Stimulated activated memory B cell treated with anti-CD40 and anti-IgM and Interleukin-4, amounts not matched to agents 10 μg/mL and 1 μg/mL and 100 μg/mL, for 72 hours (primary cell): ENCODE measurements around the gene CDK2.
"Not testable (repeated sequence)": the region's sequence is repeated elsewhere in the genome, so short reads cannot be mapped to it uniquely, and the experiment has no call there.

Experiments
- ATAC-seq: fragments of 150-1000 bp; cut with Tn5 transposase; 2 replicates; pipeline ENCODE4 v1.10.0; 2021
- H3K27ac Mint-ChIP-seq: one replicate; pipeline ENCODE4 v1.8.0; 2022; ENCODE audit warnings: mild to moderate bottlenecking, mixed read lengths
- H3K27me3 Mint-ChIP-seq: one replicate; pipeline ENCODE4 v1.8.0; 2022; ENCODE audit warnings: mixed read lengths
- H3K36me3 Mint-ChIP-seq: one replicate; pipeline ENCODE4 v1.8.0; 2022; ENCODE audit warnings: mixed read lengths
- H3K4me1 Mint-ChIP-seq: one replicate; pipeline ENCODE4 v1.8.0; 2022; ENCODE audit warnings: mixed read lengths
- H3K4me3 Mint-ChIP-seq: one replicate; pipeline ENCODE4 v1.8.0; 2022; ENCODE audit warnings: mild to moderate bottlenecking, moderate library complexity, mixed read lengths
- H3K9me3 Mint-ChIP-seq: one replicate; pipeline ENCODE4 v1.8.0; 2022; ENCODE audit warnings: mixed read lengths

The CDK2 gene

GRCh38 chr12:55985341-55985740 lies 18.7 kb downstream of the CDK2 start:
- peaks cover 44% of the 10 kb centered on the region for H3K36me3 Mint-ChIP-seq
- H3K27ac Mint-ChIP-seq: no peak overlapping the region

GRCh38 chr12:55985976-55986375 lies 19.3 kb downstream of the CDK2 start:
- ATAC-seq, H3K27ac Mint-ChIP-seq, H3K4me3 Mint-ChIP-seq, H3K27me3 Mint-ChIP-seq, H3K9me3 Mint-ChIP-seq: not testable (repeated sequence)
- Mint-ChIP-seq H3K36me3 (peaks cover 45% of the 10 kb centered on the region), H3K4me1 (peaks cover 18% of the 10 kb centered on the region)

More at GRCh38 chr12:55985341-55985740, 18.7 kb downstream of the CDK2 start:
- no peak overlapping the region for H3K4me3 Mint-ChIP-seq
- no peaks in the 10 kb centered on the region for H3K27me3 Mint-ChIP-seq
- no peak for ATAC-seq
- H3K4me1 Mint-ChIP-seq: peaks cover 20% of the 10 kb centered on the region
- H3K9me3 Mint-ChIP-seq: no peaks in the 10 kb centered on the region

- H3K27ac Mint-ChIP-seq: peak overlapping the region; percentile 14
- no peak overlapping the region for H3K4me3 Mint-ChIP-seq
- H3K27me3 Mint-ChIP-seq: no peaks in the 10 kb centered on the region
- H3K4me1 Mint-ChIP-seq: peaks cover 3% of the 10 kb centered on the region
- no peak for ATAC-seq
- H3K9me3 Mint-ChIP-seq: no peaks in the 10 kb centered on the region
- peaks cover 69% of the 10 kb centered on the region for H3K36me3 Mint-ChIP-seq
Observed at GRCh38 chr12:55991110-55991509, 24.5 kb downstream of the CDK2 start.

- Mint-ChIP-seq H3K36me3 (peaks cover 61% of the 10 kb centered on the region), H3K27ac (no peak overlapping the region), H3K27me3 (no peaks in the 10 kb centered on the region), H3K9me3 (no peaks in the 10 kb centered on the region), H3K4me1 (peaks cover 19% of the 10 kb centered on the region), H3K4me3 (no peak overlapping the region)
- ATAC-seq: no peak
Observed at GRCh38 chr12:55993230-55993853, 26.7 kb downstream of the CDK2 start.

- Mint-ChIP-seq H3K9me3 (no peaks in the 10 kb centered on the region), H3K4me3 (no peak overlapping the region), H3K36me3 (peaks cover 45% of the 10 kb centered on the region), H3K27ac (no peak overlapping the region), H3K27me3 (no peaks in the 10 kb centered on the region), H3K4me1 (peaks cover 19% of the 10 kb centered on the region)
- no peak for ATAC-seq
Observed at GRCh38 chr12:55995366-55995765, 28.7 kb downstream of the CDK2 start.

- Mint-ChIP-seq H3K27me3 (no peaks in the 10 kb centered on the region), H3K27ac (peak overlapping the region; percentile 78), H3K4me1 (peaks cover 19% of the 10 kb centered on the region), H3K9me3 (no peaks in the 10 kb centered on the region), H3K4me3 (peak overlapping the region; percentile 93), H3K36me3 (peaks cover 36% of the 10 kb centered on the region)
- ATAC-seq: no peak
Observed at GRCh38 chr12:55996201-55996714, 29.6 kb downstream of the CDK2 start.

GRCh38 chr12:55996715-55997534 lies 30.3 kb downstream of the CDK2 start, which contains the start of gene SUOX:
SUOX (plus strand) TSS chr12:55997276; CDS start chr12:56002222, 4,946 bp downstream.
- ATAC-seq: peak; percentile 95

GRCh38 chr12:55997535-55997859 lies 30.9 kb downstream of the CDK2 start:
- peaks cover 24% of the 10 kb centered on the region for H3K36me3 Mint-ChIP-seq
- H3K27ac Mint-ChIP-seq: peak overlapping the region; percentile 78
- no peaks in the 10 kb centered on the region for H3K9me3 Mint-ChIP-seq
- no peaks in the 10 kb centered on the region for H3K27me3 Mint-ChIP-seq
- H3K4me3 Mint-ChIP-seq: peak overlapping the region; percentile 93
- ATAC-seq: peak; percentile 46
- peaks cover 19% of the 10 kb centered on the region for H3K4me1 Mint-ChIP-seq

More at GRCh38 chr12:55996715-55997534, 30.3 kb downstream of the CDK2 start, which contains the start of gene SUOX:
- Mint-ChIP-seq H3K4me1 (peaks cover 19% of the 10 kb centered on the region), H3K27ac (peak within 1 kb of the TSS; percentile 78), H3K4me3 (peak within 1 kb of the TSS; percentile 93), H3K36me3 (peaks cover 30% of the 10 kb centered on the region), H3K27me3 (no peaks in the 10 kb centered on the region), H3K9me3 (no peaks in the 10 kb centered on the region)

GRCh38 chr12:55999522-55999921 lies 32.9 kb downstream of the CDK2 start:
- peaks cover 13% of the 10 kb centered on the region for H3K36me3 Mint-ChIP-seq
- H3K27me3 Mint-ChIP-seq, H3K27ac Mint-ChIP-seq, ATAC-seq, H3K4me3 Mint-ChIP-seq, H3K9me3 Mint-ChIP-seq: not testable (repeated sequence)
- peaks cover 19% of the 10 kb centered on the region for H3K4me1 Mint-ChIP-seq

GRCh38 chr12:55999999-56000540 lies 33.4 kb downstream of the CDK2 start:
- ATAC-seq, H3K4me3 Mint-ChIP-seq, H3K9me3 Mint-ChIP-seq, H3K27ac Mint-ChIP-seq, H3K27me3 Mint-ChIP-seq: not testable (repeated sequence)
- Mint-ChIP-seq H3K4me1 (peaks cover 19% of the 10 kb centered on the region), H3K36me3 (peaks cover 14% of the 10 kb centered on the region)

GRCh38 chr12:56001487-56002100 lies 35.0 kb downstream of the CDK2 start:
- H3K9me3 Mint-ChIP-seq: no peaks in the 10 kb centered on the region
- H3K27me3 Mint-ChIP-seq: no peaks in the 10 kb centered on the region
- ATAC-seq: no peak
- H3K36me3 Mint-ChIP-seq: peaks cover 9% of the 10 kb centered on the region
- H3K4me1 Mint-ChIP-seq: peaks cover 11% of the 10 kb centered on the region
- no peak overlapping the region for H3K27ac Mint-ChIP-seq
- H3K4me3 Mint-ChIP-seq: no peak overlapping the region

- not testable (repeated sequence) for H3K27ac Mint-ChIP-seq, ATAC-seq, H3K36me3 Mint-ChIP-seq, H3K4me3 Mint-ChIP-seq, H3K27me3 Mint-ChIP-seq, H3K9me3 Mint-ChIP-seq
- peaks cover 13% of the 10 kb centered on the region for H3K4me1 Mint-ChIP-seq
Observed at GRCh38 chr12:56003376-56003775, 36.7 kb downstream of the CDK2 start.

- Mint-ChIP-seq H3K4me3 (no peak overlapping the region), H3K27me3 (no peaks in the 10 kb centered on the region), H3K36me3 (peaks cover 9% of the 10 kb centered on the region), H3K27ac (no peak overlapping the region), H3K4me1 (peaks cover 19% of the 10 kb centered on the region), H3K9me3 (no peaks in the 10 kb centered on the region)
- ATAC-seq: no peak
Observed at GRCh38 chr12:56004211-56004610, 37.6 kb downstream of the CDK2 start.

- peak overlapping the region; percentile 49 for H3K27ac Mint-ChIP-seq
- H3K4me3 Mint-ChIP-seq: peak overlapping the region; percentile 84
- H3K36me3 Mint-ChIP-seq: peaks cover 9% of the 10 kb centered on the region
- H3K9me3 Mint-ChIP-seq: no peaks in the 10 kb centered on the region
- H3K4me1 Mint-ChIP-seq: peaks cover 19% of the 10 kb centered on the region
- peak; percentile 83 for ATAC-seq
- H3K27me3 Mint-ChIP-seq: no peaks in the 10 kb centered on the region
Observed at GRCh38 chr12:56007564-56008559, 41.2 kb downstream of the CDK2 start.
